DND-41 (cell line): ENCODE data around the gene RAB20.

Experiments
- CTCF ChIP-seq: IDR thresholded peaks from 2 replicates; pipeline ENCODE4 v1.5.1; 2012; ENCODE audit warnings: borderline replicate concordance, low read length, moderate library complexity, mild to moderate bottlenecking; ENCODE audit not compliant: poor library complexity, severe bottlenecking; ENCODE audit errors: extremely low read depth
- EZH2 ChIP-seq: IDR thresholded peaks from 3 replicates; pipeline ENCODE4 v1.6.1; 2012; ENCODE audit warnings: borderline replicate concordance, low read depth, mild to moderate bottlenecking, moderate library complexity, low read length, inconsistent platforms; ENCODE audit not compliant: severe bottlenecking

- TF ChIP-seq CTCF, result no peak
- TF ChIP-seq EZH2, result no peak
These were observed 1.4 kb upstream of the RAB20 start for GRCh38 chr13:110562696-110563462.
